ENCODE measurements around the gene SPINK5. TPM values are rescaled to one million over a fixed set of nuclear protein-coding genes. Genes with fewer than 3 reads are reported as not detected.

The SPINK5 gene
- total RNA-seq, 1 experiment from 2014 or later = 2.5 TPM

- TF ChIP-seq, protein P1, sequence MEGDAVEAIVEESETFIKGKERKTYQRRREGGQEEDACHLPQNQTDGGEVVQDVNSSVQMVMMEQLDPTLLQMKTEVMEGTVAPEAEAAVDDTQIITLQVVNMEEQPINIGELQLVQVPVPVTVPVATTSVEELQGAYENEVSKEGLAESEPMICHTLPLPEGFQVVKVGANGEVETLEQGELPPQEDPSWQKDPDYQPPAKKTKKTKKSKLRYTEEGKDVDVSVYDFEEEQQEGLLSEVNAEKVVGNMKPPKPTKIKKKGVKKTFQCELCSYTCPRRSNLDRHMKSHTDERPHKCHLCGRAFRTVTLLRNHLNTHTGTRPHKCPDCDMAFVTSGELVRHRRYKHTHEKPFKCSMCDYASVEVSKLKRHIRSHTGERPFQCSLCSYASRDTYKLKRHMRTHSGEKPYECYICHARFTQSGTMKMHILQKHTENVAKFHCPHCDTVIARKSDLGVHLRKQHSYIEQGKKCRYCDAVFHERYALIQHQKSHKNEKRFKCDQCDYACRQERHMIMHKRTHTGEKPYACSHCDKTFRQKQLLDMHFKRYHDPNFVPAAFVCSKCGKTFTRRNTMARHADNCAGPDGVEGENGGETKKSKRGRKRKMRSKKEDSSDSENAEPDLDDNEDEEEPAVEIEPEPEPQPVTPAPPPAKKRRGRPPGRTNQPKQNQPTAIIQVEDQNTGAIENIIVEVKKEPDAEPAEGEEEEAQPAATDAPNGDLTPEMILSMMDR (IDR thresholded peaks at IDR 0.05; ENCODE audit: unreplicated experiment) = no peak
- no TSS peak for BruUV-seq (replicated peaks)
- no peaks in the 10 kb centered on the region for H3K9me3 Mint-ChIP-seq (ENCODE audit: low read depth, unreplicated experiment)
- H3K4me1 Mint-ChIP-seq (ENCODE audit: low read depth, unreplicated experiment) = no peaks in the 10 kb centered on the region
- no peak overlapping the region for H3K4me3 Mint-ChIP-seq (ENCODE audit: low read depth, unreplicated experiment)
- no peaks in the 10 kb centered on the region for H3K36me3 Mint-ChIP-seq (ENCODE audit: insufficient read depth, unreplicated experiment)
- no peak for DNase-seq
- H3K27ac Mint-ChIP-seq (ENCODE audit: unreplicated experiment) = no peak overlapping the region
- intact Hi-C loops (cut with micrococcal nuclease; ENCODE audit: unreplicated experiment) = no loop called here
- H3K27me3 Mint-ChIP-seq (ENCODE audit: unreplicated experiment) = no peaks in the 10 kb centered on the region
- CTCF ChIA-PET = no interaction called here
These were observed 6.8 kb downstream of the SPINK5 start for GRCh38 chr5:148070621-148071020.

DNA sequence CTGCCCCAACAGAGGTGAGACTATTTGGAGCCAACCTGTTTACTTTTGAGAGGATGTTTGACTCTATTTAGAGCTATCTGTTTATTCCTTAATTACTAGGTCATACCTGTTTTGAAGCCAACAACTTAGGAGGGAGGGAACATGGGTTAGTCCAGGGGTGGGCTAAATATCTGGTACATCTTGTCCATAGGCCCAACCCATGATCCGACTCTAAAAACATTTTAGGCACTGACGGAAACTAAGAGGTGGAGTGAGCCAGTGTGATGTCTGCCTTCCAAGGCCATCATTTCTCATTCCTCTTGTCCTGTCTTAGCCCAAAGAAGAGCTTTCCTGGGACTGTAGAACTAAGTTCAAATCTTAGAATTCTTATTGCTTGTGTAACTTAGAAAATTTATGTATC is 8.4 kb downstream of the SPINK5 start:
- Mint-ChIP-seq H3K4me1 (ENCODE audit: low read depth, unreplicated experiment) (no peaks in the 10 kb centered on the region), H3K27ac (ENCODE audit: unreplicated experiment) (no peak overlapping the region), H3K4me3 (ENCODE audit: low read depth, unreplicated experiment) (no peak overlapping the region), H3K9me3 (ENCODE audit: low read depth, unreplicated experiment) (peaks cover 3% of the 10 kb centered on the region), H3K27me3 (ENCODE audit: unreplicated experiment) (no peaks in the 10 kb centered on the region), H3K36me3 (ENCODE audit: insufficient read depth, unreplicated experiment) (no peaks in the 10 kb centered on the region)
- intact Hi-C loops (cut with micrococcal nuclease; ENCODE audit: unreplicated experiment) = no loop called here
- CTCF ChIA-PET = no interaction called here
- DNase-seq = no peak
- no TSS peak for BruUV-seq (replicated peaks)
- TF ChIP-seq, protein P1 (IDR thresholded peaks at IDR 0.05; ENCODE audit: unreplicated experiment) = no peak

DNA sequence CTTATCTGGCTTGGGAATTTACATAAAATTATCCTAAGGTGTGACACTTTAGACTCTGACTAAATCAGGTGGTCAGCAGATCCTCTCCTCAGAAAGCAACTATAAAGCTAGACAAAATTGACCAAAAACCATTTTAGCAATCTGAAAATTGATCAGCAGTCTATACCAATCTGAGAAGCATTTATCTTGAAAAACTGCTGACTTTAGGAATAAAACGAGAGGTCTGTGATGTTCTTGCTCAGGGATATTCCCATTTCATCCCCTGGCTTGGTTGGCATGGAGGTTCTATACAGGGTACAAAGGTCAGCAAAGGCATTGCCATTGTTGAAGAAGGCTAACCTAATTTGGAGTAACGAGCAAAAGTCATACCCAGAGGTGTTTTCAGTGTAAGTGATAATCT is 11.7 kb downstream of the SPINK5 start:
- H3K27ac Mint-ChIP-seq (ENCODE audit: unreplicated experiment) = no peak overlapping the region
- CTCF ChIA-PET = no interaction called here
- no peaks in the 10 kb centered on the region for H3K36me3 Mint-ChIP-seq (ENCODE audit: insufficient read depth, unreplicated experiment)
- H3K9me3 Mint-ChIP-seq (ENCODE audit: low read depth, unreplicated experiment) = peaks cover 3% of the 10 kb centered on the region
- H3K27me3 Mint-ChIP-seq (ENCODE audit: unreplicated experiment) = no peaks in the 10 kb centered on the region
- no peaks in the 10 kb centered on the region for H3K4me1 Mint-ChIP-seq (ENCODE audit: low read depth, unreplicated experiment)
- H3K4me3 Mint-ChIP-seq (ENCODE audit: low read depth, unreplicated experiment) = no peak overlapping the region
- TF ChIP-seq, protein P1 (IDR thresholded peaks at IDR 0.05; ENCODE audit: unreplicated experiment) = no peak
- no TSS peak for BruUV-seq (replicated peaks)
- intact Hi-C loops (cut with micrococcal nuclease; ENCODE audit: unreplicated experiment) = no loop called here
- DNase-seq = no peak

DNA sequence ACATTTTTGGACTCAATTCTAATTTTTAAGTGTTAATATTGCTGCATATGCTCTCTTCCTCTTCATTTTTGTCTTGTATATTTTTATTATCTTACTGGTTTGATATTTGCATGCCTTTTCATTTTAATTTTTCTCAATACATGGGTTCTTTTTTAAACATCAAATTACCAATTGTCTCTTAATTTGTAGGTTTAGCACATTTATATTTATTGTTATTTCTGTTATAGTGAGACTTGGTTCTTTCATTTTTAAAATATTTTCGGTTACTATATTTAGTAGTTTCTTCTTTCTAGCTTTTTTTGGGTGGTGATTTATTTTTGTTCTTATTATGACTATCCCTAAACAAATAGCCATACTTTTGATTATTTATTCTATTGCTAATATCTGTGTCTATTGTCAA is 19.4 kb downstream of the SPINK5 start:
- no peaks in the 10 kb centered on the region for H3K4me1 Mint-ChIP-seq (ENCODE audit: low read depth, unreplicated experiment)
- DNase-seq = no peak
- no TSS peak for BruUV-seq (replicated peaks)
- CTCF ChIA-PET = no interaction called here
- H3K4me3 Mint-ChIP-seq (ENCODE audit: low read depth, unreplicated experiment) = no peak overlapping the region
- peaks cover 3% of the 10 kb centered on the region for H3K9me3 Mint-ChIP-seq (ENCODE audit: low read depth, unreplicated experiment)
- intact Hi-C loops (cut with micrococcal nuclease; ENCODE audit: unreplicated experiment) = no loop called here
- H3K27me3 Mint-ChIP-seq (ENCODE audit: unreplicated experiment) = no peaks in the 10 kb centered on the region
- TF ChIP-seq, protein P1 (IDR thresholded peaks at IDR 0.05; ENCODE audit: unreplicated experiment) = no peak
- no peaks in the 10 kb centered on the region for H3K36me3 Mint-ChIP-seq (ENCODE audit: insufficient read depth, unreplicated experiment)
- H3K27ac Mint-ChIP-seq (ENCODE audit: unreplicated experiment) = no peak overlapping the region

- Mint-ChIP-seq H3K4me1 (ENCODE audit: low read depth, unreplicated experiment) (peaks cover 4% of the 10 kb centered on the region), H3K27ac (ENCODE audit: unreplicated experiment) (no peak overlapping the region), H3K36me3 (ENCODE audit: insufficient read depth, unreplicated experiment) (no peaks in the 10 kb centered on the region), H3K9me3 (ENCODE audit: low read depth, unreplicated experiment) (peaks cover 3% of the 10 kb centered on the region), H3K4me3 (ENCODE audit: low read depth, unreplicated experiment) (no peak overlapping the region), H3K27me3 (ENCODE audit: unreplicated experiment) (no peaks in the 10 kb centered on the region)
- BruUV-seq (replicated peaks) = no TSS peak
- TF ChIP-seq, protein P1 (IDR thresholded peaks at IDR 0.05; ENCODE audit: unreplicated experiment) = no peak
- no peak for DNase-seq
- intact Hi-C loops (cut with micrococcal nuclease; ENCODE audit: unreplicated experiment) = no loop called here
- CTCF ChIA-PET = no interaction called here
These were observed 20.5 kb downstream of the SPINK5 start for GRCh38 chr5:148084269-148084668.
